CD4-positive, CD25-positive, alpha-beta regulatory T cell (primary cell): Measurements from ENCODE around the gene FAM114A1. TPM values are rescaled to one million over a fixed set of nuclear protein-coding genes. Genes with fewer than 3 reads are reported as not detected.
A peak's percentile ranks its signal among the peaks of the same experiment; 100 is the strongest.

ENCODE experiments used
- ATAC-seq, 2 donors: fragments of 150-1000 bp; cut with Tn5 transposase; one replicate each; pipeline ENCODE4 v1.10.0; 2021; ENCODE audit warnings: low read depth in 2 of 2, moderate number of reproducible peaks in 2 of 2, moderate library complexity in 1 of 2
- DNase-seq, 3 donors: peaks; one replicate each; pipeline versions ENCODE4 v3.0.0 to v3.0.0-alpha.2; 2012 to 2022; ENCODE audit warnings: mixed read lengths in 1 of 3
- H3K27ac ChIP-seq: one replicate; pipeline ENCODE4 v1.7.0; 2013; ENCODE audit warnings: mild to moderate bottlenecking, low read length; ENCODE audit not compliant: insufficient read depth, poor library complexity, severe bottlenecking
- H3K27me3 ChIP-seq: one replicate; pipeline ENCODE4 v1.7.0; 2013; ENCODE audit warnings: low read length; ENCODE audit not compliant: control insufficient read depth, insufficient read depth
- H3K36me3 ChIP-seq: one replicate; pipeline ENCODE4 v1.7.0; 2013; ENCODE audit warnings: mild to moderate bottlenecking, low read length, moderate library complexity; ENCODE audit not compliant: control insufficient read depth, insufficient read depth
- H3K4me1 ChIP-seq: 2 replicates; pipeline ENCODE4 v1.7.0; 2013; ENCODE audit warnings: mild to moderate bottlenecking, low read length; ENCODE audit not compliant: insufficient read depth, control insufficient read depth, poor library complexity, severe bottlenecking
- H3K4me3 ChIP-seq: one replicate; pipeline ENCODE4 v1.7.0; 2013; ENCODE audit warnings: low read depth, mild to moderate bottlenecking, low read length, moderate library complexity
- H3K9me3 ChIP-seq, 2 experiments: 1 replicate in 1 of 2; 2 replicates in 1 of 2; pipeline ENCODE4 v1.7.0; 2013; ENCODE audit warnings: low read length in 2 of 2, mild to moderate bottlenecking in 1 of 2, moderate library complexity in 1 of 2; ENCODE audit not compliant: control insufficient read depth in 2 of 2
- H3K27ac Mint-ChIP-seq, 3 donors: one replicate each; pipeline ENCODE4 v1.8.0; 2020 to 2022; ENCODE audit warnings: mild to moderate bottlenecking in 3 of 3, mixed read lengths in 3 of 3, moderate library complexity in 2 of 3
- H3K27me3 Mint-ChIP-seq: one replicate; pipeline ENCODE4 v1.8.0; 2022; ENCODE audit warnings: mild to moderate bottlenecking, mixed read lengths
- H3K36me3 Mint-ChIP-seq: one replicate; pipeline ENCODE4 v1.8.0; 2020; ENCODE audit warnings: mixed read lengths
- H3K4me1 Mint-ChIP-seq, 4 donors: one replicate each; pipeline ENCODE4 v1.8.0; 2020 to 2022; ENCODE audit warnings: mixed read lengths in 4 of 4, mild to moderate bottlenecking in 1 of 4
- H3K4me3 Mint-ChIP-seq, 4 donors: one replicate each; pipeline ENCODE4 v1.8.0; 2020 to 2022; ENCODE audit warnings: mild to moderate bottlenecking in 4 of 4, mixed read lengths in 4 of 4, moderate library complexity in 3 of 4
- H3K9me3 Mint-ChIP-seq, 7 donors: one replicate each; pipeline ENCODE4 v1.8.0; 2020 to 2022; ENCODE audit warnings: mixed read lengths in 7 of 7, mild to moderate bottlenecking in 3 of 7, moderate library complexity in 2 of 7
- polyA plus RNA-seq, 4 donors: library from polyadenylated mRNA; unstranded; fragments of 300-500 nt; fragmentation: Illumina TruSeq; gene quantifications; one replicate each; pipeline ENCODE4 v1.2.3, GENCODE V29; 2021
- total RNA-seq: library from RNA; stranded (reverse); gene quantifications from one replicate; pipeline ENCODE4 v1.2.3, GENCODE V29; 2022

Gene FAM114A1
- total and polyA plus RNA-seq, 5 donors from 2014 or later = not detected

- peaks cover 5% of the 10 kb centered on the region for H3K27me3 Mint-ChIP-seq
- H3K4me1 Mint-ChIP-seq = peaks cover 6 to 10% (median 7%) of the 10 kb centered on the region in 4 donors
- H3K4me3 ChIP-seq = no peak overlapping the region
- H3K27ac ChIP-seq = no peak overlapping the region
- ATAC-seq (no peak), DNase-seq (no peak)
- no peaks in the 10 kb centered on the region for H3K9me3 Mint-ChIP-seq
- no peaks in the 10 kb centered on the region for H3K36me3 ChIP-seq
- no peak overlapping the region for H3K4me3 Mint-ChIP-seq
- H3K4me1 ChIP-seq = peaks cover 7% of the 10 kb centered on the region
- H3K27ac Mint-ChIP-seq = no peak overlapping the region
- no peaks in the 10 kb centered on the region for H3K9me3 ChIP-seq
- no peaks in the 10 kb centered on the region for H3K27me3 ChIP-seq
- H3K36me3 Mint-ChIP-seq = peaks cover 6% of the 10 kb centered on the region
Observed at GRCh38 chr4:38917481-38918025, 49.9 kb downstream of the FAM114A1 start.

- Histone ChIP-seq H3K9me3 (no peaks in the 10 kb centered on the region), H3K4me3 (no peak overlapping the region), H3K27ac (no peak overlapping the region), H3K27me3 (no peaks in the 10 kb centered on the region), H3K4me1 (peaks cover 7% of the 10 kb centered on the region), H3K36me3 (no peaks in the 10 kb centered on the region)
- H3K4me3 Mint-ChIP-seq = no peak overlapping the region
- ATAC-seq (no peak), DNase-seq (no peak)
- H3K27me3 Mint-ChIP-seq = peaks cover 5% of the 10 kb centered on the region
- peaks cover 6 to 10% (median 7%) of the 10 kb centered on the region in 4 donors for H3K4me1 Mint-ChIP-seq
- no peak overlapping the region for H3K27ac Mint-ChIP-seq
- no peaks in the 10 kb centered on the region for H3K9me3 Mint-ChIP-seq
- H3K36me3 Mint-ChIP-seq = peaks cover 6% of the 10 kb centered on the region
Observed at GRCh38 chr4:38919494-38919893, 51.9 kb downstream of the FAM114A1 start.

DNA sequence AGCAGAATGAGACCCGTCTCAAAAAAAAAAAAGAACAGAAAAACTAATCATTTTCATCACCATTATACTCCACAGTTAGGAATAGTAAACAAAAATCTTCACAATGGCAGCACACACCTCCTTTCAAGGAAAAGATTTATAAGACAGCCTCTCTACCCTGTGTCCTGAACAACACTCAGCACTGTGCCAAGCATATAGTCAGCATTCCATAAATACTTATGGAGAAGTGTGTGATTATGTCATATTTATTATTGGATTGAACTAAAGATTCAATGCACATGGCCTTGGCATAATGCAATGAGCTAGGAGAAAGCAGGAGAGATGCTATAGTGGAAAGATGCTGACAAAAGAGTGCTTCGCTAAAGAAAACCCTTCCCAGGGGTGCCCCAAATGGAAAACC, 52.6 kb downstream of the FAM114A1 start:
- DNase-seq = no peak
- no peak overlapping the region for H3K4me3 ChIP-seq
- Mint-ChIP-seq H3K36me3 (peaks cover 6% of the 10 kb centered on the region), H3K4me3 (peak overlapping the region in 1 of 4 donors; percentile 24), H3K9me3 (no peaks in the 10 kb centered on the region), H3K27me3 (peaks cover 5% of the 10 kb centered on the region), H3K4me1 (peaks cover 2 to 4% (median 3%) of the 10 kb centered on the region in 4 donors), H3K27ac (no peak overlapping the region)
- H3K36me3 ChIP-seq = no peaks in the 10 kb centered on the region
- no peaks in the 10 kb centered on the region for H3K9me3 ChIP-seq
- H3K27me3 ChIP-seq = no peaks in the 10 kb centered on the region
- H3K4me1 ChIP-seq = peaks cover 1% of the 10 kb centered on the region
- no peak overlapping the region for H3K27ac ChIP-seq
- ATAC-seq = no peak

- Histone ChIP-seq H3K4me1 (no peaks in the 10 kb centered on the region), H3K27me3 (no peaks in the 10 kb centered on the region), H3K4me3 (no peak overlapping the region), H3K9me3 (no peaks in the 10 kb centered on the region), H3K36me3 (no peaks in the 10 kb centered on the region), H3K27ac (no peak overlapping the region)
- Mint-ChIP-seq H3K9me3 (no peaks in the 10 kb centered on the region), H3K4me3 (peak overlapping the region in 1 of 4 donors; percentile 18), H3K4me1 (no peaks in the 10 kb centered on the region), H3K36me3 (peaks cover 6% of the 10 kb centered on the region), H3K27ac (no peak overlapping the region), H3K27me3 (peaks cover 5% of the 10 kb centered on the region)
- DNase-seq (no peak), ATAC-seq (no peak)
Observed at GRCh38 chr4:38920677-38921076, 53.1 kb downstream of the FAM114A1 start.

GRCh38 chr4:38921151-38921550, 53.5 kb downstream of the FAM114A1 start:
- H3K27ac ChIP-seq = no peak overlapping the region
- Mint-ChIP-seq H3K4me3 (no peak overlapping the region), H3K27ac (no peak overlapping the region), H3K36me3 (peaks cover 3% of the 10 kb centered on the region), H3K27me3 (peaks cover 5% of the 10 kb centered on the region), H3K4me1 (no peaks in the 10 kb centered on the region), H3K9me3 (no peaks in the 10 kb centered on the region)
- no peaks in the 10 kb centered on the region for H3K9me3 ChIP-seq
- ATAC-seq (no peak), DNase-seq (no peak)
- H3K27me3 ChIP-seq = no peaks in the 10 kb centered on the region
- no peaks in the 10 kb centered on the region for H3K4me1 ChIP-seq
- no peak overlapping the region for H3K4me3 ChIP-seq
- H3K36me3 ChIP-seq = no peaks in the 10 kb centered on the region

DNA sequence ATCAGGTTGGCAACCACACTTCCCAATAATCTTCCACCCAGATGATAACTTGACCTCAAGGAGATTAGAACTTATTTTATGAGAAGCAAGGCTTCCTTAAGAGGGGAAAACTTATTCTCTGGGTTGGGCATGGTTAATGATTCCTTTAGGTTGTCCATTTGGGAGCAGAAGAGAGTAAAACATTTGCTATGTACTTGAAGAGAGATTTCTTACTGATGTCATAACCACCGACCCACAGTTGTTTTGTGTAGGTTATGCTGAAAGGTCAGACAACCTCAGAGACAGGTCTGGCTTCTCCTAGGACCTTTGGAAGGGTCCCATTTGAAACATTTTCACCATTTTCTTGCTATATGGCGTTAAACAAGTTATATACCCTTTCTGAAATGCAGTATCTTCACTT, 56.1 kb downstream of the FAM114A1 start:
- ATAC-seq (no peak), DNase-seq (no peak)
- Histone ChIP-seq H3K4me1 (no peaks in the 10 kb centered on the region), H3K27ac (no peak overlapping the region), H3K4me3 (no peak overlapping the region), H3K27me3 (no peaks in the 10 kb centered on the region), H3K9me3 (no peaks in the 10 kb centered on the region), H3K36me3 (no peaks in the 10 kb centered on the region)
- Mint-ChIP-seq H3K27me3 (peaks cover 5% of the 10 kb centered on the region), H3K9me3 (no peaks in the 10 kb centered on the region), H3K36me3 (no peaks in the 10 kb centered on the region), H3K27ac (no peak overlapping the region), H3K4me1 (no peaks in the 10 kb centered on the region), H3K4me3 (no peak overlapping the region)

DNA sequence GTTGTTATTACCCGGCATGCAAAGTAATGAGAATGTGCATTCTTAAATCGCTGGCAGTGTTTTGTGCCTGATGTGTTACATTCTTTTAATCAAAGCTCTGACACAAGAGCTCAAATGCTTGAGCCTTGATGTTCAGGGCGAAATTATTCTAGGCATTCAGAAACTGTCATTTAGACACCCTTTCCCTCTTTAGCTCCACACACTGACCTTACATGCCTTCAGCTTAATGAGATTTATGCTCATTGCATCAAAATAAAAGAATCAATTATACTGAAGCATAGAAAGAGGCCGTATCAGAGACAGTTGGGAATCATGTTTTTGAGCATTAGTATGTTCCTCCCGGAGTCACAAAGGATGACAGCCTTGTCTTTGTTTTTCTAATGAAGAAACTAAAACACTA, 56.7 kb downstream of the FAM114A1 start:
- Histone ChIP-seq H3K27me3 (no peaks in the 10 kb centered on the region), H3K4me1 (no peaks in the 10 kb centered on the region), H3K36me3 (no peaks in the 10 kb centered on the region), H3K9me3 (no peaks in the 10 kb centered on the region), H3K4me3 (no peak overlapping the region), H3K27ac (no peak overlapping the region)
- Mint-ChIP-seq H3K4me3 (no peak overlapping the region), H3K27me3 (peaks cover 5% of the 10 kb centered on the region), H3K9me3 (no peaks in the 10 kb centered on the region), H3K27ac (no peak overlapping the region), H3K4me1 (no peaks in the 10 kb centered on the region), H3K36me3 (no peaks in the 10 kb centered on the region)
- DNase-seq (no peak), ATAC-seq (no peak)

DNA sequence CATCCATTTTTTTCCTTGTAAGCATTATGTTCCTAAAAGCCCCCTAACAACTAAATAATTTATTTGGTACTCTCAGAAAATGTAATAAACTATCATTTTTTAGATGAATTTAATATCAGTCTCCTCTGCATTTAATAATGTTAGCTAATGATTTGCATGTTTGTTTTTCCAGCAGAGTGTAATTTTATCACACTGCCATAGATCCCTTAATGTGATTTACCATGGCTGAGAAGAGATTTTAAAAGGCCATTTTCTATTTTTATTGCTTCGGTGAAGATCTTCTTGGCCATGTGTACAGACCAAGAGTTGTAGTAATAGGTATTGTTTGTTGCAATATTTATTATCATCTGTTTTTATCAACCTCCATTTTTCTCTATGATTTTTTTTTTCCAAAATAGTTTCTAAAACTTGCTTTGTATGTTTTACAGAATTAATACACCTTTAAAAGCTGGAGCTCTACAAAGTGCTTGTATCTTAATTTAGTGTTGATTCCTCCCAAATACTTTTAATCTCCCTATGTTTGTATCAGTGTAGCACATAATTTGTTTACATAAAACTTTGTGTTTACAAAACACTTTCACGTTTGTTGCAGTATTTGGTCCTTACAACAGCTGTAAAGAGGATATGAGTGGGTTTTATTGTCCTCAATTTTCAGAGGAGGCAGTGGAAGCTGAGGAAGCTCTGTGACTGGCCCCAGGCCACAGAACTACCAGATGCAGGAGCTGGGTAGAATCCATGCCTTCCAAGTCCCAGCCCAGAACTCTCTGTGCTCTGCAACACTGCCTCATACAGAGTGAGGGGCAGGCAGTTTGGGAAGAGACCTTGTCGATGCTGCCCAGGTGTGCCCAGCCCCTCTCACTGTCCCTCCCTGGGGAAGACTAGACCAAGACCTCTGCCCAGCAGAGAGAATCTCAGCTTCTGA, 58.1 kb downstream of the FAM114A1 start:
- no peak overlapping the region for H3K27ac Mint-ChIP-seq
- H3K27ac ChIP-seq = no peak overlapping the region
- ATAC-seq (no peak), DNase-seq (no peak)
- H3K4me1 ChIP-seq = no peaks in the 10 kb centered on the region
- H3K4me3 ChIP-seq = no peak overlapping the region
- H3K36me3 Mint-ChIP-seq = no peaks in the 10 kb centered on the region
- H3K27me3 ChIP-seq = no peaks in the 10 kb centered on the region
- no peaks in the 10 kb centered on the region for H3K4me1 Mint-ChIP-seq
- H3K9me3 Mint-ChIP-seq = no peaks in the 10 kb centered on the region
- no peaks in the 10 kb centered on the region for H3K27me3 Mint-ChIP-seq
- H3K36me3 ChIP-seq = no peaks in the 10 kb centered on the region
- H3K9me3 ChIP-seq = no peaks in the 10 kb centered on the region
- no peak overlapping the region for H3K4me3 Mint-ChIP-seq
